Glutamatergic neuron (in vitro differentiated cells): ENCODE results near the gene SLC6A3. TPM values are rescaled to one million over a fixed set of nuclear protein-coding genes. Genes with fewer than 3 reads are reported as not detected.
A peak's percentile ranks its signal among the peaks of the same experiment; 100 is the strongest.

Source experiments
- DNase-seq: peaks from one replicate; pipeline ENCODE4 v3.0.0; 2022
- H3K27ac Mint-ChIP-seq: one replicate; pipeline ENCODE4 v1.8.0; 2020; ENCODE audit warnings: mild to moderate bottlenecking, mixed read lengths, inconsistent platforms; ENCODE audit not compliant: unreplicated experiment
- H3K27me3 Mint-ChIP-seq: one replicate; pipeline ENCODE4 v1.8.0; 2020; ENCODE audit warnings: mild to moderate bottlenecking, moderate library complexity, mixed read lengths, inconsistent platforms; ENCODE audit not compliant: unreplicated experiment
- H3K36me3 Mint-ChIP-seq: one replicate; pipeline ENCODE4 v1.8.0; 2020; ENCODE audit warnings: mild to moderate bottlenecking, mixed read lengths, inconsistent platforms; ENCODE audit not compliant: unreplicated experiment
- H3K4me1 Mint-ChIP-seq: one replicate; pipeline ENCODE4 v1.8.0; 2020; ENCODE audit warnings: mild to moderate bottlenecking, low read depth, mixed read lengths, inconsistent platforms; ENCODE audit not compliant: unreplicated experiment
- H3K4me3 Mint-ChIP-seq: one replicate; pipeline ENCODE4 v1.8.0; 2020; ENCODE audit warnings: mild to moderate bottlenecking, mixed read lengths, inconsistent platforms; ENCODE audit not compliant: unreplicated experiment
- H3K9me3 Mint-ChIP-seq: one replicate; pipeline ENCODE4 v1.8.0; 2020; ENCODE audit warnings: mild to moderate bottlenecking, moderate library complexity, mixed read lengths, inconsistent platforms; ENCODE audit not compliant: unreplicated experiment
- CTCF ChIP-seq: fragments of 200-600 bp; sonication (generic); IDR thresholded peaks from one replicate; pipeline ENCODE4 v1.5.0; 2021; ENCODE audit not compliant: partially characterized antibody, unreplicated experiment
- total RNA-seq: library from RNA; stranded (reverse); fragmentation: NEBNext Ultra II Directional; extraction: Animal tissue kit (Norgen Biotek cat#: 25700); gene quantifications from one replicate; pipeline ENCODE4 v1.2.1, GENCODE V29; 2021; ENCODE audit not compliant: unreplicated experiment

Gene SLC6A3
- total RNA-seq, 1 donor from 2014 or later, result 22.4 TPM

GRCh38 chr5:1394881-1395860 is 50.1 kb downstream of the SLC6A3 start:
- Mint-ChIP-seq H3K4me1 (peaks cover 1% of the 10 kb centered on the region), H3K36me3 (peaks cover 17% of the 10 kb centered on the region), H3K27ac (no peak overlapping the region), H3K9me3 (peaks cover 4% of the 10 kb centered on the region), H3K27me3 (peaks cover 10% of the 10 kb centered on the region), H3K4me3 (no peak overlapping the region)
- TF ChIP-seq CTCF, result no peak
- DNase-seq, result peak; percentile 13

GRCh38 chr5:1393571-1394501 is 51.4 kb downstream of the SLC6A3 start:
- Mint-ChIP-seq H3K36me3 (peaks cover 11% of the 10 kb centered on the region), H3K27ac (no peak overlapping the region), H3K9me3 (peaks cover 6% of the 10 kb centered on the region), H3K4me1 (peaks cover 4% of the 10 kb centered on the region), H3K27me3 (peaks cover 10% of the 10 kb centered on the region), H3K4me3 (peak overlapping the region; percentile 42)
- DNase-seq, result peak; percentile 9
- no peak for TF ChIP-seq CTCF

- Mint-ChIP-seq H3K9me3 (peaks cover 6% of the 10 kb centered on the region), H3K36me3 (peaks cover 10% of the 10 kb centered on the region), H3K27me3 (peaks cover 12% of the 10 kb centered on the region), H3K4me1 (peaks cover 4% of the 10 kb centered on the region), H3K4me3 (no peak overlapping the region), H3K27ac (no peak overlapping the region)
- TF ChIP-seq CTCF, result no peak
- peak; percentile 9 for DNase-seq
Measured at GRCh38 chr5:1392801-1393565, 52.3 kb downstream of the SLC6A3 start.

GRCh38 chr5:1392261-1392660 is 53.0 kb downstream of the SLC6A3 start:
- no peak overlapping the region for H3K4me3 Mint-ChIP-seq
- H3K9me3 Mint-ChIP-seq, result peaks cover 8% of the 10 kb centered on the region
- peak; percentile 5 for DNase-seq
- H3K27me3 Mint-ChIP-seq, result peaks cover 15% of the 10 kb centered on the region
- no peak overlapping the region for H3K27ac Mint-ChIP-seq
- H3K36me3 Mint-ChIP-seq, result peaks cover 10% of the 10 kb centered on the region
- no peak for TF ChIP-seq CTCF
- peaks cover 9% of the 10 kb centered on the region for H3K4me1 Mint-ChIP-seq
